HG02885 (cell line): ENCODE measurements around the gene ARG2.

ENCODE experiments used
- ATAC-seq: cut with Tn5 transposase; IDR thresholded peaks from one replicate; pipeline ENCODE4 v1.9.1; 2021; ENCODE audit warnings: mild to moderate bottlenecking; ENCODE audit not compliant: unreplicated experiment, poor library complexity

ARG2 gene

GRCh38 chr14:67674480-67675218 lies 54.9 kb downstream of the ARG2 start, which contains the start of gene VTI1B:
TSS of gene VTI1B (minus strand) at chr14:67674632. CDS start at chr14:67674489, 143 bp downstream.
- ATAC-seq: peak; percentile 88

DNA sequence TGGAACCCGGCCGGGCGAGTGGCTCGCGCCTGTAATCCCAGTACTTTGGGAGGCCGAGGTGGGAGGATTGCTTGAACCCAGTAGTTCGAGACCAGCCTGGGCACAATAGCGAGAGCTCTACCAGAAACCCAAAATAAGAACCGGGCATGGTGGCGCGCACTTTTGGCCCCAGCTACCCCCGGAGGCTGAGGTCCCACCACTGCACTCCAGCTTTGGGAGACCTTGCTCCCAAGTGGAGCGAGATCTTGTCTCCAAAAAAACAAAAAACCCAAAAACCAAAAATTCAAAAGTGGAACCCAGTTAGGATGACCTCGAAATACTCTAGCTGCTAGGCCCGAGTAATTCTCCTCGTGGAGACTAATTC lies 55.5 kb downstream of the ARG2 start:
- ATAC-seq: no peak

DNA sequence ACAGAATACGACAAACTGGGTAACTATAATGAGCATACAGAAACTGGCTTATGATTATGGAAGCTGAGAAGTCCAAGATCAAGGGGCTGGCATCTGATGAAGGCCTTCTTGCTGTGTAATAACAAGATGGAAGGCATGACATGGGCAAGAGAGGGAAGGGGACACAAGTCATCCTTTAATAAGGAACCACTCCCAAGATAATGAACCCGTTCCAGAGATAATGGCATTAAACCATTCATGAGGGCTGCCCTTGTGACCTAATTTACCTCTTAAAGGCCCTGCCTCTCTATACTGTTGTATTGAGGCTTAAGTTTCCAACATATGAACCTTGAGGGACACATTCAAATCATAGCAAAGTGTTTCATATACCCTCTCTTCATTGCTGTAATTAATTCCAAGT lies 59.3 kb downstream of the ARG2 start:
- ATAC-seq: no peak

- peak; percentile 99 for ATAC-seq
Measured at GRCh38 chr14:67680121-67680602, 60.4 kb downstream of the ARG2 start.

GRCh38 chr14:67680941-67681340 lies 61.2 kb downstream of the ARG2 start:
- ATAC-seq: no peak

GRCh38 chr14:67683842-67684241 lies 64.1 kb downstream of the ARG2 start:
- ATAC-seq: no peak

GRCh38 chr14:67690011-67690410 lies 70.3 kb downstream of the ARG2 start:
- no peak for ATAC-seq

DNA sequence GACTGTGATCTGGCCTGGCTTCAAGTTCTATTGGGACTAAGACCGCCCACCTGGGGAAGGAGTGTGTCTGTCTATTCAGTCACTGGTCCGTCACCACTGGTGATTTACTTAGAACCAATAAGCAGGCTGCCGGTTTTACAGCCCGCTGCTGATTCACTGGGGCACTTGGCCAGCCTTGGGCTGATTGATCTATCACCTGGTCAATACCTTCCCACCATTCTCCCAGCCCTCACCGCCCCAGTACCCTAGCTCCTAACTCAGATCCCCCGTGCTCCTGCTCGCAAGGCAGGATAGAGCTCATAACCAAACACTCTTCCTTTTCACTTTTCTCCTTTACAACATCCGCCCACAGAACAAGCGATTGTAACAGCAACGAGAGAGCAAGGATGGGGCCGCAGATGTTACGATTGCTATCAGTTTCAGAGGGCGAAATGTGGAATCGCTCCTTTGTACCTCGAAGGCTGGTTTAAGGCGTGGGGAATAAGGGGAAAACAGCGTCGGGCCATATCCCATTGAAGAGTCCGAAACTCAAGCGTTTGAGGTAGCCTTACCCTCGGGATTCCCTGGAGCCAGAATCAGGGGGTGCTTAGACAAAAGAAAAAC lies 75.2 kb downstream of the ARG2 start:
- peak; percentile 89 for ATAC-seq

GRCh38 chr14:67695394-67695949 lies 75.8 kb downstream of the ARG2 start, which contains the start of gene RDH11:
TSS of gene RDH11 (minus strand) at chr14:67695764. CDS start at chr14:67695703, 61 bp downstream.
- peak; percentile 89 for ATAC-seq

GRCh38 chr14:67697006-67697405 lies 77.3 kb downstream of the ARG2 start:
- ATAC-seq: no peak

DNA sequence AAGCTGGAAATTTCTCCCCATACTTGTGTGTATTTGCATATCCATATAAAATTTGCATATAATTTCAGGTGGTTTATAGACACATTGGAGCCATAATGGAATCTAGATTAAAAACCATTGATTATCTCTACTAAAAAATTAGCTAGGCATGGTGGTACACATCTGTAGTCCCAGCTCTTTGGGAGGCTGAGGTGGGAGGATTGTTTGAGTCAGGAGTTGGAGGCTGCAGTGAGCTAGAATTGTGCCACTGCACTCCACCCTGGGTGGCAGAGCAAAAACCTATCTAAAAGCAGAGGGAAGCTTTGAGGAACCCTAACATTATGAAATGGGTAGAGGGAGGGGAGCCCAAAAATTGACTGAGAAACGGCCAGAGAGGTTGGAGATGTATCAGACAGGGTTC lies 78.5 kb downstream of the ARG2 start:
- no peak for ATAC-seq
